A549 (cell line): ENCODE results near the gene CDH4.

ENCODE experiments used
- JUN ChIP-seq, 2 experiments: fragments of >200 bp; sonication (Bioruptor Twin); formaldehyde crosslinking; IDR thresholded peaks; 2 replicates in 1 of 2; 3 replicates in 1 of 2; pipeline ENCODE4 v1.6.1; 2016 to 2017
- KDM5A ChIP-seq: fragments of 200-600 bp; sonication (generic); IDR thresholded peaks from 2 replicates; pipeline ENCODE4 v1.6.1; 2016; ENCODE audit warnings: antibody characterized with exemption, mild to moderate bottlenecking
- TF ChIP-seq, protein P1 (sequence below): fragments of >200 bp; sonication (Bioruptor Twin); formaldehyde crosslinking; IDR thresholded peaks from 3 replicates; pipeline ENCODE4 v1.5.1; 2016

- TF ChIP-seq KDM5A (no peak), JUN (IDR thresholded peaks at IDR 0.05) (no peak)
- TF ChIP-seq, protein P1, sequence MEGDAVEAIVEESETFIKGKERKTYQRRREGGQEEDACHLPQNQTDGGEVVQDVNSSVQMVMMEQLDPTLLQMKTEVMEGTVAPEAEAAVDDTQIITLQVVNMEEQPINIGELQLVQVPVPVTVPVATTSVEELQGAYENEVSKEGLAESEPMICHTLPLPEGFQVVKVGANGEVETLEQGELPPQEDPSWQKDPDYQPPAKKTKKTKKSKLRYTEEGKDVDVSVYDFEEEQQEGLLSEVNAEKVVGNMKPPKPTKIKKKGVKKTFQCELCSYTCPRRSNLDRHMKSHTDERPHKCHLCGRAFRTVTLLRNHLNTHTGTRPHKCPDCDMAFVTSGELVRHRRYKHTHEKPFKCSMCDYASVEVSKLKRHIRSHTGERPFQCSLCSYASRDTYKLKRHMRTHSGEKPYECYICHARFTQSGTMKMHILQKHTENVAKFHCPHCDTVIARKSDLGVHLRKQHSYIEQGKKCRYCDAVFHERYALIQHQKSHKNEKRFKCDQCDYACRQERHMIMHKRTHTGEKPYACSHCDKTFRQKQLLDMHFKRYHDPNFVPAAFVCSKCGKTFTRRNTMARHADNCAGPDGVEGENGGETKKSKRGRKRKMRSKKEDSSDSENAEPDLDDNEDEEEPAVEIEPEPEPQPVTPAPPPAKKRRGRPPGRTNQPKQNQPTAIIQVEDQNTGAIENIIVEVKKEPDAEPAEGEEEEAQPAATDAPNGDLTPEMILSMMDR: no peak
Observed at GRCh38 chr20:61830991-61831390, 578.9 kb downstream of the CDH4 start.
